Measurements from ENCODE around the gene CHST5. TPM values are rescaled to one million over a fixed set of nuclear protein-coding genes. Genes with fewer than 3 reads are reported as not detected.

The CHST5 gene
- total RNA-seq, 1 donor: 0.09 TPM

DNA sequence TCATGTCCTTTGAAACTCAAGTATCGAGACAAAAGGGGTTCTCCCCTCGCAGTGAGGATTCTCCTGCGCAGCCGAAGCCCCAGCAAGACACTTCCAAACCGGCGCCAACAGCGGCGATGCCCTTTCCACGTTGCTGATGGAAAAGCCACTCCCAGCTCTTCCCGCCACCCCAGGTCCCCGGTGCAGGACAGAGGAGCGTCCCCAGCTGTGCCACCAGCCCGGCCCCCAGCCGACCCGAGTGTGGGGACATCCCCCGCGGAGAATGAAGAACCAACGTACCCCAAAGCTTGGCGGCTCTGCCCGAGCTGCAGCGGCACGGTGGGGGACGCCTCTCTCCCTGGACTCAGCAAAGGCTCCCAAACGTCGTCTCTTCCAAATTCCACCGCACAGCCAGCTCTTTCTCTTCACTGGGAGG, 41.2 kb downstream of the CHST5 start:
- TF ChIP-seq, protein P1, sequence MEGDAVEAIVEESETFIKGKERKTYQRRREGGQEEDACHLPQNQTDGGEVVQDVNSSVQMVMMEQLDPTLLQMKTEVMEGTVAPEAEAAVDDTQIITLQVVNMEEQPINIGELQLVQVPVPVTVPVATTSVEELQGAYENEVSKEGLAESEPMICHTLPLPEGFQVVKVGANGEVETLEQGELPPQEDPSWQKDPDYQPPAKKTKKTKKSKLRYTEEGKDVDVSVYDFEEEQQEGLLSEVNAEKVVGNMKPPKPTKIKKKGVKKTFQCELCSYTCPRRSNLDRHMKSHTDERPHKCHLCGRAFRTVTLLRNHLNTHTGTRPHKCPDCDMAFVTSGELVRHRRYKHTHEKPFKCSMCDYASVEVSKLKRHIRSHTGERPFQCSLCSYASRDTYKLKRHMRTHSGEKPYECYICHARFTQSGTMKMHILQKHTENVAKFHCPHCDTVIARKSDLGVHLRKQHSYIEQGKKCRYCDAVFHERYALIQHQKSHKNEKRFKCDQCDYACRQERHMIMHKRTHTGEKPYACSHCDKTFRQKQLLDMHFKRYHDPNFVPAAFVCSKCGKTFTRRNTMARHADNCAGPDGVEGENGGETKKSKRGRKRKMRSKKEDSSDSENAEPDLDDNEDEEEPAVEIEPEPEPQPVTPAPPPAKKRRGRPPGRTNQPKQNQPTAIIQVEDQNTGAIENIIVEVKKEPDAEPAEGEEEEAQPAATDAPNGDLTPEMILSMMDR (IDR thresholded peaks at IDR 0.05; ENCODE audit: insufficient read depth, low read length): no peak
- no peak for DNase-seq (ENCODE audit: low read depth)
- H3K4me3 ChIP-seq (ENCODE audit: low read depth, low read length): peak overlapping the region; percentile 37

DNA sequence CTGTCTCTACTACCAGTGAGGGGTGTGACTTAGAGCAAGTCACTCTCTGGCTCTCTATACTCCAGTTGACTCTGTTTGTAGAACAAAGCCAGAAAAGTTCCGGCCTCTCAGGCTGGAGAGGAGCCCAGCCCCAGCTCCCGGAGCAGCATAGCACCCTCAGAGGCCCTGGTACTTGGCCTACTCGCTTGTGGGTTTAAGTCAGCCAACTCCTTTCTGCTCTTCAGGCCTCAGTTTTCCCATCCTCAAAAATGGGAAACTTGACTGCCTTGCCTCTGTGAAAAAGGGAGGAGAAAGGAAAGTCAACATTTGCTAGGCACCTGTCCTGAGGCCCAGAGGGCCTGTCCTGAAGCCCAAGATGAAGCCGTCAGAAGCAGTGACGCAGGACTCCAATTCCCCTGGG, 41.7 kb downstream of the CHST5 start:
- no peak overlapping the region for H3K4me3 ChIP-seq (ENCODE audit: low read depth, low read length)
- TF ChIP-seq, protein P1 (IDR thresholded peaks at IDR 0.05; ENCODE audit: insufficient read depth, low read length): no peak
- no peak for DNase-seq (ENCODE audit: low read depth)

DNA sequence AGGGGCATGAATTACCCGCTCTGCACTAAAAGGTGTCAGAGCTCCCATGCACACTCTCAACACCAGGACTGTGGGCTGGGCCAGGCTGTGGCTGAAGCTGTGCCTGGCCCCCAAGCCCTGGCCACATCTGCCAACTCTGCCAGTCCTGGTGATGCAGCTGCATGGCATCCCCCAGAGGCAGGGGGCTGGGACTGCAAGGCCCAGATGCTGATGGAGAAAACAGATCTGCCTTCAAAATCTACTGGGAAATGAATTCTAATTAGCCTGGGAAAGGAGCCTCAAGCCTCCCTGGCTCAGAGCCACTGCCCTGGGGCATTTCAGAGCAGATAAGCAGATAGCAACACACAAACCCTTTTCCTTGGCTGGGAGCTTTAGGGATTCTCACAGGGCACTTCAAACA, 44.0 kb downstream of the CHST5 start:
- DNase-seq (ENCODE audit: low read depth): no peak
- no peak overlapping the region for H3K4me3 ChIP-seq (ENCODE audit: low read depth, low read length)
- TF ChIP-seq, protein P1 (IDR thresholded peaks at IDR 0.05; ENCODE audit: insufficient read depth, low read length): peak; percentile 10

DNA sequence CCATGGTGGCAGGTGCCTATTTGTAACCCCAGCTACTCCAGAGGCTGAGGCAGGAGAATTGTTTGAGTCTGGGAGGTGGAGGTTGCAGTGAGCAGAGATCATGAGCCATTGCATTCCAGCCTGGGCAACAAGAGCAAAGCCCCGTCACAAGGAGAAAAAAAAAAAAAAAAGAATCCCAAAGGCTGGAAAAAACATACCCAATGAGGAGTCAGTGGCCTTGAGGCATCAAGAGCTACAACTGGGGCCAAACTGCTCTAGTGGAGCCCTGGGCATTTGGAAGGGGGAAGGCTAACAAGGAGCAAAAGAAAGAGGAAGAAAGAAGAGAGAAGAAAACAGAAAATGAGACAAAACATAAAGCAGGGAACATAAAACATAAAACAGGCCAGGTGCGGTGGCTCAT, 47.6 kb downstream of the CHST5 start:
- H3K4me3 ChIP-seq (ENCODE audit: low read depth, low read length): no peak overlapping the region
- DNase-seq (ENCODE audit: low read depth): no peak
- TF ChIP-seq, protein P1 (IDR thresholded peaks at IDR 0.05; ENCODE audit: insufficient read depth, low read length): no peak

DNA sequence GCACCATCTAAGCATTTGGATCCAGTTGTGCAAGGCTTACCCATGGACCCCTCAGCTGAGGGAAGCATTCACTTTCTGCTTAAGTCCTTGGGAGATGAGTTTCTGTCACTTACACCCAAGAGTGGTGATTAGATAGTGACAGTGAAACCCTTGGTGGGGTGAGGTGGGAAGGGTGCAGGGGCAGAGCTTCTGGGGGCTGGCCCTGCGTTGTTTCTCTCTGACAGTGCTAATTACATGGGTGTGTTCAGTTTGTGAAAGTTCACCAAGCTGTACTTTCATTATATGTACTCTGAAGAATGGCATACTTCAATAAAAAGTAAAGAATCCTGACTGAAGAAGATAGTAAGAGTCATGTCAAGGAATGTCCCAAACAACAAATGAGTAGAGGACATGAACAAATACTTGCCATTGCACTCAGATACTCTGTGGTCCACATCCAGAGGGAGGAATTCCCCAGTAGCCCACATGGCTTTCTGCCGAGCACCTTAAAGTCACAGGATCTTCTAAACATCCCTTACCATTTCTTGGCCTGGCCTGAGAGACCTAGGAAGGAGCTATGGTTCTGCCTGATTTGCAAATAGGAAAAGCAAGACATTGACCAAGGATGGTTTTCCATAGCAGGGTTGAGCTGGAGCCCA, 49.1 kb downstream of the CHST5 start:
- DNase-seq (ENCODE audit: low read depth): no peak
- TF ChIP-seq, protein P1 (IDR thresholded peaks at IDR 0.05; ENCODE audit: insufficient read depth, low read length): no peak
- H3K4me3 ChIP-seq (ENCODE audit: low read depth, low read length): no peak overlapping the region

DNA sequence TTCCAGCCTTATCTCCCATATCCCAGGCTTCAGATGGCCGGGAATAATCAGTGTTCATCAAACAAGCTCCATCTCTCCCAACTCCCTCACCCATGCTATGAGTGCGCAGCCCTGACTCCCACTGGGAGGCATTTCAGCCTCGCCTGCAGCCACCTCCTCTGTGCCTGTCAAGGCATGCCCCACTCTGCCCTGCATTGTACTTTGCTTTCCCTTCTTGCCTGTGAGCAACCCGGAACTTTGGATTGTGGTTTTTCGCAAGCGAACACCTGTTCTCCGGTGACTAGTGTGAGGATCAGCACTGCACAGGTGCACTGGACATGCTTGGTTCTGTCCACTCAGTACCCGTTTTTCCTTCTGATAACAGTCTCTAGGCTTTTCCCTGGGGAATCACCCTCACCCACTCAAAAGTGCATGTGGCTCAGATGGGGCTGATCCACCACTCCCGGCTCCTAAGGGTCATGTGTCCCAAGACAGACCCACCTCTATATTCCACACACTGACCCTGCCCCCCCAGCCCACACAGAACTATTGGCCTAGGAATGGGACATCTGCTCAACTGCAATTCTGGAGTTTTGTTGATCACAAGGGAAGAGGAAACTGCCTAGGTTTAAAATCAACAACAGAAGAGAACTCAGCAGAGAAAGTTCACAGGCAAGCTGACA, 49.8 kb downstream of the CHST5 start:
- H3K4me3 ChIP-seq (ENCODE audit: low read depth, low read length): no peak overlapping the region
- TF ChIP-seq, protein P1 (IDR thresholded peaks at IDR 0.05; ENCODE audit: insufficient read depth, low read length): no peak
- no peak for DNase-seq (ENCODE audit: low read depth)

Data from fibroblast of the aortic adventitia (primary cell).